Transverse colon (tissue), 4 donors: ENCODE results near the gene TBATA.

Experiments used
- CTCF ChIP-seq, 5 experiments: fragments of 200-600 bp in 3 of 5; fragments of 450-650 bp in 2 of 5; sonication (generic) in 3 of 5; IDR thresholded peaks; 1 replicate in 2 of 5; 2 replicates in 3 of 5; pipeline ENCODE4 v1.5.1; 2016 to 2017; ENCODE audit warnings: antibody characterized with exemption in 5 of 5, inconsistent platforms in 3 of 5, mild to moderate bottlenecking in 2 of 5, moderate library complexity in 1 of 5
- EP300 ChIP-seq: sonication (generic); formaldehyde crosslinking; IDR thresholded peaks from one replicate; pipeline ENCODE4 v1.6.1; 2017; ENCODE audit warnings: antibody characterized with exemption, low read depth
- POLR2A ChIP-seq: fragments of 450-650 bp; IDR thresholded peaks from one replicate; pipeline ENCODE4 v1.6.1; 2016; ENCODE audit warnings: antibody characterized with exemption, mild to moderate bottlenecking, moderate library complexity
- POLR2AphosphoS5 ChIP-seq, 3 donors: sonication (generic); formaldehyde crosslinking; IDR thresholded peaks; one replicate each; pipeline ENCODE4 v1.6.1; 2016; ENCODE audit warnings: antibody characterized with exemption in 3 of 3

- no peak for TF ChIP-seq POLR2A
- TF ChIP-seq CTCF (IDR thresholded peaks at IDR 0.05), result no peak
- TF ChIP-seq EP300, result no peak
- TF ChIP-seq POLR2AphosphoS5 (IDR thresholded peaks at IDR 0.05), result peak in 2 of 3 donors; percentile 10 to 59
Measured at GRCh38 chr10:70740406-70741288, 44.5 kb downstream of the TBATA start.
